HCT116 (cell line): ENCODE measurements around the gene TMEM175.

Experiments
- ATF3 ChIP-seq: IDR thresholded peaks from 2 replicates; pipeline ENCODE4 v1.6.1; 2012
- CTCF ChIP-seq, 3 experiments: fragments of 200-600 bp in 1 of 3; sonication (generic) in 1 of 3; IDR thresholded peaks in 2 of 3; conservative IDR thresholded peaks in 1 of 3; 2 replicates each; pipeline ENCODE4 v1.5.1; 2012 to 2017; ENCODE audit warnings: low read depth in 2 of 3, low read length in 2 of 3, antibody characterized with exemption in 1 of 3, borderline replicate concordance in 1 of 3, control low read depth in 1 of 3, mild to moderate bottlenecking in 1 of 3, mixed read lengths in 1 of 3, mixed run types in 1 of 3, moderate library complexity in 1 of 3; ENCODE audit not compliant: insufficient read depth in 1 of 3
- EZH2 ChIP-seq: fragments of 200-600 bp; sonication (generic); IDR thresholded peaks from 2 replicates; pipeline ENCODE4 v1.6.1; 2017; ENCODE audit warnings: antibody characterized with exemption, mixed run types
- EZH2phosphoT487 ChIP-seq: fragments of 200-600 bp; IDR thresholded peaks from 2 replicates; pipeline ENCODE4 v1.6.1; 2018; ENCODE audit warnings: antibody characterized with exemption, borderline replicate concordance
- MAX ChIP-seq: IDR thresholded peaks from 2 replicates; pipeline ENCODE4 v1.6.1; 2012
- POLR2A ChIP-seq: IDR thresholded peaks from 2 replicates; pipeline ENCODE4 v1.7.0; 2011; ENCODE audit warnings: borderline replicate concordance; ENCODE audit not compliant: insufficient read depth, insufficient read length; ENCODE audit errors: extremely low read depth
- RAD21 ChIP-seq: IDR thresholded peaks from 2 replicates; pipeline ENCODE4 v1.6.1; 2012; ENCODE audit warnings: low read depth, mild to moderate bottlenecking
- SIN3A ChIP-seq: IDR thresholded peaks from 2 replicates; pipeline ENCODE4 v1.6.1; 2012; ENCODE audit warnings: low read depth
- YY1 ChIP-seq: IDR thresholded peaks from 2 replicates; pipeline ENCODE4 v1.6.1; 2011; ENCODE audit warnings: low read length, low read depth, moderate library complexity, mild to moderate bottlenecking; ENCODE audit not compliant: insufficient replicate concordance; ENCODE audit errors: extremely low read depth
- ZNF274 ChIP-seq: fragments of 200-500 bp; sonication (Bioruptor generic); IDR thresholded peaks from 2 replicates; pipeline ENCODE4 v1.6.1; 2014; ENCODE audit warnings: mild to moderate bottlenecking, low read depth, low read length, inconsistent platforms

- TF ChIP-seq EZH2phosphoT487, result no peak
- TF ChIP-seq CTCF (IDR thresholded peaks at IDR 0.05 in 2 of 3, conservative IDR thresholded peaks at IDR 0.05 in 1 of 3; ENCODE audit: borderline replicate concordance in 1 of 3, insufficient read depth in 1 of 3, low read depth in 2 of 3, low read length in 2 of 3), result no peak
- TF ChIP-seq POLR2A, result no peak
- TF ChIP-seq MAX, result no peak
- TF ChIP-seq EZH2, result no peak
- TF ChIP-seq SIN3A, result no peak
- no peak for TF ChIP-seq YY1
- no peak for TF ChIP-seq ZNF274
- no peak for TF ChIP-seq ATF3
- no peak for TF ChIP-seq RAD21
Measured at GRCh38 chr4:950136-951020, 18.1 kb downstream of the TMEM175 start.
